ENCODE data around the gene BCL2L1.
A peak's percentile ranks its signal among the peaks of the same experiment; 100 is the strongest.

BCL2L1 gene

GRCh38 chr20:31681769-31682168 is 40.9 kb downstream of the BCL2L1 start:
- no peak for TF ChIP-seq CTCF (IDR thresholded peaks at IDR 0.05; ENCODE audit: low read depth, low read length)
- H3K4me3 ChIP-seq (replicated peaks in 1 of 2; ENCODE audit: low read depth in 2 of 2, low read length in 2 of 2): no peak overlapping the region
- no peak for DNase-seq (ENCODE audit: low read depth in 2 of 2)

GRCh38 chr20:31681128-31681727 is 41.4 kb downstream of the BCL2L1 start:
- TF ChIP-seq CTCF (IDR thresholded peaks at IDR 0.05; ENCODE audit: low read depth, low read length): no peak
- H3K4me3 ChIP-seq (replicated peaks in 1 of 2; ENCODE audit: low read depth in 2 of 2, low read length in 2 of 2): no peak overlapping the region
- DNase-seq (ENCODE audit: low read depth in 2 of 2): no peak

GRCh38 chr20:31680286-31681127 is 42.2 kb downstream of the BCL2L1 start:
- DNase-seq (ENCODE audit: low read depth in 2 of 2): no peak
- no peak for TF ChIP-seq CTCF (IDR thresholded peaks at IDR 0.05; ENCODE audit: low read depth, low read length)
- no peak overlapping the region for H3K4me3 ChIP-seq (replicated peaks in 1 of 2; ENCODE audit: low read depth in 2 of 2, low read length in 2 of 2)

GRCh38 chr20:31679357-31680285 is 43.0 kb downstream of the BCL2L1 start:
- H3K4me3 ChIP-seq (replicated peaks in 1 of 2; ENCODE audit: low read depth in 2 of 2, low read length in 2 of 2): no peak overlapping the region
- DNase-seq (ENCODE audit: low read depth in 2 of 2): no peak
- TF ChIP-seq CTCF (IDR thresholded peaks at IDR 0.05; ENCODE audit: low read depth, low read length): no peak

GRCh38 chr20:31678389-31679356 is 44.0 kb downstream of the BCL2L1 start:
- H3K4me3 ChIP-seq (replicated peaks in 1 of 2; ENCODE audit: low read depth in 2 of 2, low read length in 2 of 2): no peak overlapping the region
- DNase-seq (ENCODE audit: low read depth in 2 of 2): peak in 1 of 2 donors; percentile 61
- no peak for TF ChIP-seq CTCF (IDR thresholded peaks at IDR 0.05; ENCODE audit: low read depth, low read length)

Measured in cardiac fibroblast (primary cell).